Neural cell (in vitro differentiated cells): ENCODE measurements around the gene MYBPC3.

Experiments used
- CTCF ChIP-seq: fragments of 450-650 bp; IDR thresholded peaks from 2 replicates; pipeline ENCODE4 v1.5.1; 2014; ENCODE audit warnings: antibody characterized with exemption, mild to moderate bottlenecking, moderate library complexity; ENCODE audit not compliant: poor library complexity, severe bottlenecking
- POLR2AphosphoS5 ChIP-seq: IDR thresholded peaks from 2 replicates; pipeline ENCODE4 v1.6.1; 2012
- SMC3 ChIP-seq: fragments of 450-650 bp; conservative IDR thresholded peaks from 2 replicates; pipeline ENCODE4 v1.6.1; 2014; ENCODE audit warnings: antibody characterized with exemption, mild to moderate bottlenecking, moderate library complexity; ENCODE audit not compliant: poor library complexity

- TF ChIP-seq POLR2AphosphoS5 (no peak), CTCF (no peak), SMC3 (no peak)
These were observed 18.5 kb downstream of the MYBPC3 start for GRCh38 chr11:47333886-47334443.
